Loucy (cell line): ENCODE results near the gene NFIX.
A peak's percentile ranks its signal among the peaks of the same experiment; 100 is the strongest.

Experiments
- H2AFZ ChIP-seq: fragments of 200-600 bp; sonication (generic); 2 replicates; pipeline ENCODE4 v1.6.0; 2016; ENCODE audit warnings: antibody characterized with exemption, mild to moderate bottlenecking, low read length, moderate library complexity
- H3F3A ChIP-seq: fragments of 200-600 bp; 2 replicates; pipeline ENCODE4 v1.6.0; 2016; ENCODE audit warnings: antibody characterized with exemption, low read depth, mild to moderate bottlenecking
- H3K27me3 ChIP-seq: fragments of 200-600 bp; sonication (generic); 2 replicates; pipeline ENCODE4 v1.6.1; 2014; ENCODE audit warnings: low read length, mild to moderate bottlenecking; ENCODE audit not compliant: insufficient read depth, poor library complexity, severe bottlenecking
- H3K36me3 ChIP-seq: fragments of 200-600 bp; sonication (generic); 2 replicates; pipeline ENCODE4 v1.6.1; 2016; ENCODE audit warnings: low read length; ENCODE audit not compliant: insufficient read depth
- H3K4me1 ChIP-seq: fragments of 200-600 bp; sonication (generic); 2 replicates; pipeline ENCODE4 v1.5.1; 2014; ENCODE audit warnings: low read length, mild to moderate bottlenecking; ENCODE audit not compliant: insufficient read depth, poor library complexity, severe bottlenecking
- H3K4me2 ChIP-seq: fragments of 200-600 bp; sonication (generic); 2 replicates; pipeline ENCODE4 v1.6.0; 2014; ENCODE audit warnings: antibody characterized with exemption, low read length, low read depth, mild to moderate bottlenecking; ENCODE audit not compliant: poor library complexity, severe bottlenecking
- H3K4me3 ChIP-seq: fragments of 200-600 bp; sonication (generic); 2 replicates; pipeline ENCODE4 v1.5.1; 2014; ENCODE audit warnings: low read length, mild to moderate bottlenecking, mixed read lengths; ENCODE audit not compliant: poor library complexity, severe bottlenecking
- H3K79me2 ChIP-seq: fragments of 200-600 bp; sonication (generic); 2 replicates; pipeline ENCODE4 v1.6.1; 2014; ENCODE audit warnings: low read length; ENCODE audit not compliant: insufficient read depth
- H3K9ac ChIP-seq: fragments of 200-600 bp; sonication (generic); 2 replicates; pipeline ENCODE4 v1.6.0; 2014; ENCODE audit warnings: mild to moderate bottlenecking, low read depth, low read length, moderate library complexity; ENCODE audit not compliant: poor library complexity, severe bottlenecking
- H3K9me2 ChIP-seq: fragments of 200-600 bp; sonication (generic); replicated peaks from 2 replicates; pipeline ENCODE4 v1.6.1; 2016; ENCODE audit warnings: low read depth, low read length, mixed read lengths
- H3K9me3 ChIP-seq: fragments of 200-600 bp; sonication (generic); 2 replicates; pipeline ENCODE4 v1.6.1; 2014; ENCODE audit warnings: mild to moderate bottlenecking, antibody characterized with exemption, low read length, low read depth; ENCODE audit not compliant: insufficient read depth
- H4K20me1 ChIP-seq: fragments of 200-600 bp; sonication (generic); 2 replicates; pipeline ENCODE4 v1.6.0; 2014; ENCODE audit warnings: antibody characterized with exemption, low read length, mild to moderate bottlenecking; ENCODE audit not compliant: insufficient read depth, poor library complexity, severe bottlenecking
- EZH2phosphoT487 ChIP-seq: fragments of 200-600 bp; IDR thresholded peaks from 2 replicates; pipeline ENCODE4 v1.6.1; 2018; ENCODE audit warnings: antibody characterized with exemption, mild to moderate bottlenecking, moderate library complexity, borderline replicate concordance
- TF ChIP-seq, protein P1 (sequence below): fragments of 200-600 bp; sonication (generic); conservative IDR thresholded peaks from 2 replicates; pipeline ENCODE4 v1.5.1; 2014; ENCODE audit warnings: mild to moderate bottlenecking, antibody characterized with exemption, low read length

The NFIX gene

DNA sequence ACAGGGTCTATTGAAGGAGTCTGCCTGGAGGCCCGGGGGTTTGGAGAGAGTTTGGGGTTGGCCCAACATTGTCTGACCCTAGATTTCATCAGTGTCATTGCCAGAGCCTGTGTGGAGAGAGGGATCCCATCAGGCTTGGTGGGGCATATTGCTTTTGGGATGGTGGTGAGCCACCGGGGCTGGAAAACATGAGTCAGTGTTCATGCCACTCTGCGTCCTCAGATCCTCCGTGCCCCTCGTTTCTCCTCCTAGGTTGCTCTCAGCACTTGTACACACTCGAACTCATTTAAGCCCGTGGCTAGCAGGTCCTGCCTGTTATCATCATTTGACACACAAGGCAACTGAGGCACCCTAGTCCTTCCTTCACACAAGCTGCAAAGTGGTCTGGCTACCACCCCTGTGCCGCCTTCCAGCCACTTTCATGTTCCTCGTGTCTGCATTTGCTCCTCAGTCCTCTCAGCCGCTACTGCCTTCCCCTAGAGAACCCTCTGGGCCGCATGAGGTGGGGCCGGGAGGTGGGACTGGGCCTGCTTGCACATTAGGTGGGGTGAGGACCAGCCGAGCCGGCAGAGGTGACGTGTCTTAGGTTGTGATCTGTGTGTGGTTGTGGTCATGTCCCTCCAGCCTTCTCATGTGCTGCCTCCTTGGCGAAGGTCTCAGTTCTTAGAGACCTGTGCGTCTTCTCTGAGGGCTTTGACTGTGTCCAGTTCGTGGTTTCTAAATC lies 126.4 kb downstream of the NFIX start:
- peak overlapping the region; percentile 100 for H3K4me2 ChIP-seq
- H3K4me3 ChIP-seq = peak overlapping the region; percentile 23
- peaks cover 60% of the 10 kb centered on the region for H4K20me1 ChIP-seq
- H3K9me3 ChIP-seq = no peaks in the 10 kb centered on the region
- no peak overlapping the region for H2AFZ ChIP-seq
- H3K9me2 ChIP-seq = no peaks in the 10 kb centered on the region
- H3K79me2 ChIP-seq = peaks cover 94% of the 10 kb centered on the region
- peaks cover 41% of the 10 kb centered on the region for H3K4me1 ChIP-seq
- H3K36me3 ChIP-seq = peaks cover 6% of the 10 kb centered on the region; the same call in 1 of the 2 replicates
- no peaks in the 10 kb centered on the region for H3K27me3 ChIP-seq
- H3F3A ChIP-seq = no peaks in the 10 kb centered on the region
- H3K9ac ChIP-seq = peak overlapping the region; percentile 40
- TF ChIP-seq, protein P1, sequence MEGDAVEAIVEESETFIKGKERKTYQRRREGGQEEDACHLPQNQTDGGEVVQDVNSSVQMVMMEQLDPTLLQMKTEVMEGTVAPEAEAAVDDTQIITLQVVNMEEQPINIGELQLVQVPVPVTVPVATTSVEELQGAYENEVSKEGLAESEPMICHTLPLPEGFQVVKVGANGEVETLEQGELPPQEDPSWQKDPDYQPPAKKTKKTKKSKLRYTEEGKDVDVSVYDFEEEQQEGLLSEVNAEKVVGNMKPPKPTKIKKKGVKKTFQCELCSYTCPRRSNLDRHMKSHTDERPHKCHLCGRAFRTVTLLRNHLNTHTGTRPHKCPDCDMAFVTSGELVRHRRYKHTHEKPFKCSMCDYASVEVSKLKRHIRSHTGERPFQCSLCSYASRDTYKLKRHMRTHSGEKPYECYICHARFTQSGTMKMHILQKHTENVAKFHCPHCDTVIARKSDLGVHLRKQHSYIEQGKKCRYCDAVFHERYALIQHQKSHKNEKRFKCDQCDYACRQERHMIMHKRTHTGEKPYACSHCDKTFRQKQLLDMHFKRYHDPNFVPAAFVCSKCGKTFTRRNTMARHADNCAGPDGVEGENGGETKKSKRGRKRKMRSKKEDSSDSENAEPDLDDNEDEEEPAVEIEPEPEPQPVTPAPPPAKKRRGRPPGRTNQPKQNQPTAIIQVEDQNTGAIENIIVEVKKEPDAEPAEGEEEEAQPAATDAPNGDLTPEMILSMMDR = no peak
- no peak for TF ChIP-seq EZH2phosphoT487

- H3K9ac ChIP-seq = peak overlapping the region; percentile 40
- peaks cover 61% of the 10 kb centered on the region for H4K20me1 ChIP-seq
- H3F3A ChIP-seq = no peaks in the 10 kb centered on the region
- H3K79me2 ChIP-seq = peaks cover 93% of the 10 kb centered on the region
- H3K9me2 ChIP-seq = no peaks in the 10 kb centered on the region
- TF ChIP-seq, protein P1 = no peak
- peak overlapping the region; percentile 23 for H3K4me3 ChIP-seq
- peak overlapping the region; percentile 100 for H3K4me2 ChIP-seq
- H3K9me3 ChIP-seq = no peaks in the 10 kb centered on the region
- H2AFZ ChIP-seq = no peak overlapping the region
- peaks cover 35% of the 10 kb centered on the region for H3K4me1 ChIP-seq
- H3K27me3 ChIP-seq = no peaks in the 10 kb centered on the region
- peaks cover 6% of the 10 kb centered on the region; the same call in 1 of the 2 replicates for H3K36me3 ChIP-seq
Observed at GRCh38 chr19:13122275-13122878, 127.1 kb downstream of the NFIX start.

- no peak overlapping the region for H3K4me3 ChIP-seq
Observed at GRCh38 chr19:13122980-13123957, 128.0 kb downstream of the NFIX start.

More at GRCh38 chr19:13122980-13123957, 128.0 kb downstream of the NFIX start:
- H3K79me2 ChIP-seq = peaks cover 98% of the 10 kb centered on the region
- H3K9ac ChIP-seq = no peak overlapping the region
- no peaks in the 10 kb centered on the region for H3K9me2 ChIP-seq
- H3K4me1 ChIP-seq = peaks cover 33% of the 10 kb centered on the region
- no peak overlapping the region for H2AFZ ChIP-seq
- no peak overlapping the region for H3K4me2 ChIP-seq
- H3K9me3 ChIP-seq = no peaks in the 10 kb centered on the region
- no peaks in the 10 kb centered on the region for H3K27me3 ChIP-seq
- peaks cover 70% of the 10 kb centered on the region for H4K20me1 ChIP-seq
- H3K36me3 ChIP-seq = peaks cover 6% of the 10 kb centered on the region; the same call in 1 of the 2 replicates
- H3F3A ChIP-seq = no peaks in the 10 kb centered on the region
- TF ChIP-seq, protein P1 = no peak
- no peak for TF ChIP-seq EZH2phosphoT487
